Choroid plexus epithelial cell (primary cell): ENCODE data around the gene AGMO.

Experiments
- DNase-seq: peaks from one replicate; pipeline ENCODE4 v3.0.0-alpha.2; 2010; ENCODE audit warnings: low read depth
- H3K4me3 ChIP-seq: 2 replicates; pipeline ENCODE4 v1.5.1; 2011; ENCODE audit warnings: low read depth, mild to moderate bottlenecking, control low read depth, low read length, moderate library complexity
- TF ChIP-seq, protein P1 (sequence below): conservative IDR thresholded peaks from 2 replicates; pipeline ENCODE4 v1.5.1; 2011; ENCODE audit warnings: low read depth, mild to moderate bottlenecking, control low read depth, inconsistent platforms, low read length, moderate library complexity

AGMO gene

DNA sequence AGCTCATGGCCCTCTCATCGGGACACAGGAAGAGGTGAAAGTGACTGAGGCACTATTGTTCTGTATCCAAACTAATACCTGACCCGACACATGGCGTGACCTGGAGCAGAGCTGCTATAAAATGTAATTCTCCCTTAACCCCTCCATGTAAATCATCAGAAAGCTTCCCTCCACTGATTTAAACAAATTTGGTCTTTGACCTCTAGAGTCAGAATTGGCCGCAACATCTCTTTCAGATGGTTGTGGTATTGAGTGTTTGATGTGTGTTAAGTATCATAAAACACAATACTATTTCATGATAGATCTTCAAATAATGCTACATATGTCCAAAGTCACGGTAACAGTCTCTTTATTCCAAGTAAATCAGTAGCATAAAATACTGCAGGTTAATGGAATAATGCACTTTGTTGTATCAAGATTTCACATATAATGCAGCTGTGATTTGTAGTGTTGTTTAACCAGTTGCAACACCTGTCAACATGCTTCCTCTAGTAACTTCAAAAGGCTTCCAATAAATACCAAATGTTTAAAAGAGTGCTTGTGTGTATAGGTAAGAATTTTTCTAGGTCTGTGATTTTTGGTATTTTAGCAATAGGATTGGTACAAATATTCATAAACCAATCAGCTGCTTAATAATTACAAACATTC, 144.3 kb downstream of the AGMO start:
- TF ChIP-seq, protein P1, sequence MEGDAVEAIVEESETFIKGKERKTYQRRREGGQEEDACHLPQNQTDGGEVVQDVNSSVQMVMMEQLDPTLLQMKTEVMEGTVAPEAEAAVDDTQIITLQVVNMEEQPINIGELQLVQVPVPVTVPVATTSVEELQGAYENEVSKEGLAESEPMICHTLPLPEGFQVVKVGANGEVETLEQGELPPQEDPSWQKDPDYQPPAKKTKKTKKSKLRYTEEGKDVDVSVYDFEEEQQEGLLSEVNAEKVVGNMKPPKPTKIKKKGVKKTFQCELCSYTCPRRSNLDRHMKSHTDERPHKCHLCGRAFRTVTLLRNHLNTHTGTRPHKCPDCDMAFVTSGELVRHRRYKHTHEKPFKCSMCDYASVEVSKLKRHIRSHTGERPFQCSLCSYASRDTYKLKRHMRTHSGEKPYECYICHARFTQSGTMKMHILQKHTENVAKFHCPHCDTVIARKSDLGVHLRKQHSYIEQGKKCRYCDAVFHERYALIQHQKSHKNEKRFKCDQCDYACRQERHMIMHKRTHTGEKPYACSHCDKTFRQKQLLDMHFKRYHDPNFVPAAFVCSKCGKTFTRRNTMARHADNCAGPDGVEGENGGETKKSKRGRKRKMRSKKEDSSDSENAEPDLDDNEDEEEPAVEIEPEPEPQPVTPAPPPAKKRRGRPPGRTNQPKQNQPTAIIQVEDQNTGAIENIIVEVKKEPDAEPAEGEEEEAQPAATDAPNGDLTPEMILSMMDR, result no peak
- no peak for DNase-seq
- H3K4me3 ChIP-seq, result no peak overlapping the region

DNA sequence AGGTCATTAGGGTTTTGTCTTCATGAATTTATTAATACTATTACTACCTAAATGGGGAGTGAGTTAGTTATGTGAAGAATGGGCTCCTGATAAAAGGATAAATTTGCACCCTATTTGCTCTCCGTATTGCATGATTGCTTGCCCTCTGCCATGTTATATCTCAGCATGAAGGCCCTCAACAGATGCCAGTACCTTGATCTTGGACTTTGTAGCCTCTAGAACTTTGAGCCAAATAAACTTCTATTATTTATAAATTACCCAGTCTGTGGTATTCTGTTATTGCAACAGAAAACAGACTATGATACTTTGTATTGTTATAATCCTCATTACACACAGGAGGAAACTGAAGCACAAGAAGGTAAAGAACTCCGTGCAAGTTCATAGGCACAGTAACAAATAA, 150.8 kb downstream of the AGMO start:
- TF ChIP-seq, protein P1, result no peak

DNA sequence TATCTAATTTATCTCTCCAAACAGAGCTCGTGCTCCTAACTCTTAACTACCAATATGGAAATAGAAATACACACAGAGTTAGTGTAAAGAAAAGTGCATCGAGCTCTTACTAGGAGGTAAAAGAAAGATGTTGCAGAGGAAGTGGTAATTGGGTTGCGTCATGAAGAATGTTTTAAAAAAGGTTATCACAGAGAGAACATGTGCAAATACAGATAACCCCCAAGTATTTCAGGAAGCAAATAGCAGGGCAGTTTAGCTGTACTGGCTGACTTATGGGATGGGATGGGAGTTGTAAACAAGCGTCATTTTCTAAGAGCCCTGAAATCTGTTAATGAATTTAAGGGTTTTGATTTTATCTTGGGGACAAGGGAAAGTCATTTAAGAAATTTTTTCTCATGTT, 153.9 kb downstream of the AGMO start:
- peak; percentile 34 for DNase-seq
- H3K4me3 ChIP-seq, result no peak overlapping the region
- TF ChIP-seq, protein P1, result no peak

More for the DNA sequence above, 150.8 kb downstream of the AGMO start:
- H3K4me3 ChIP-seq, result no peak overlapping the region
- no peak for DNase-seq

DNA sequence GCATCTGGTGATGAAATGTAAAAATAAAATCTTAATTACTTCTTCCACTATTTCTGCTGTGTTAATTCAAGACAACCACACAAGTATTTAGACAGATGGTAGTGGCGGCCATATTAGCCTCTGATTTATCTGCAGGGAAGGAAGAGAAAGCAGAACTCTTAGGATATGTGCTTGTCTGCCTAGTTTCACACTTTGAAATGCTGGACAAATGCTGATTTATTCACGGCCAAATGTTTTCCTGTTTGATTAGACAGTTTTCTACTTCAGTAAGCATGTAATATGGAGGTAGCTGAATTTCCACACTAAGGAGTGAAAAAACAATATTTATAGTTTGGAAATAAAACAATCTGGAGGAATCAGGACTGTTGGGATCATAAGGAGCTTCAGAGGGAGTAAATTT, 158.1 kb downstream of the AGMO start:
- DNase-seq, result no peak
- H3K4me3 ChIP-seq, result no peak overlapping the region
- TF ChIP-seq, protein P1, result no peak

DNA sequence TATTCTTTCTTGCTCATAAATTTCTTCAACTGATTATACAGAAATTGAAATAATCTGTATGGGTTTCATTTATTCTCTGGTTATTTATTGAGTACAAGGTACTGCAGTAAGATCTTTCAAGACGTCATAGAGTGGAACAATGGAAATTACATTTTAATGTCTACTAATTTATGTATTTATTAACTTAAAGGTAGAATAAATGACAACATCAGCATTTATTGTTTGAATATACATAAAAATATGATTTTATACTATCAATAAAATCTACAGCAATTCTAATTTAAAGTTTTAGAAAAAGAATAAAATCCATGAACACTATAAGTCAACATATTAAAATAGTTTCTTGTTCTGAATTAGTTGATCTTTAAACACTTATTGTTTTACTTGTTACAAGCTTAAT, 158.5 kb downstream of the AGMO start:
- TF ChIP-seq, protein P1, result no peak
- H3K4me3 ChIP-seq, result no peak overlapping the region
- no peak for DNase-seq

DNA sequence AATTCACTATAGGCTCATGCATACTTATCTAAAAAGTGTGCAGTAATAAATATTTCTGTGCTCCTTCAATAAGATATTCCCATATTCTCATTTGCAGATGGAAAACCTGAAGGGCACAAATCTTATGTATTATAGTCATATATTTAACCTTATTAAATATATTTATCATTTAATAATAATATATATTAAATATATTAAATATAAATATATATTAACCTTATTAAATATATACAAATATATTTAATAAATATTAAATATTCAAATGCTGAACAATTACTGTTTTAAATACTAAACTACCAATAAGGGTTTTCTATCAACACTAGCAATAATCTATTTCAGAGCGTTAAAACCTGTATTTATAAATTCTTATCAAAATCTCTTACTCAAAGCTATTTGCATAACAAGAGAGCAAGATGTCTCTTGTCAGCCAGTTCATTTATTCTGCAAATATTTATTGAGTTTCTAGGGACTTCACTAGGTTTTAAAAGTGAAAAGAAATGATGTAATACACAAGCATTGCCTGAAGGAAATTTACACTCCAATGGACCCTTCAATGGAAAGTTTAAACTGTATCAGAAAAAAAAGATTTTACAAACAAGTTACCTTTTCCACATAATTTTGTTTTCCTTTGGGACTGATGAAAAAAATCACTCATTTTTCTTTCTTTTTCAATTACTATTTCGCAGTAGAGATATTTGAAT, 159.2 kb downstream of the AGMO start:
- H3K4me3 ChIP-seq, result no peak overlapping the region
- no peak for DNase-seq
- TF ChIP-seq, protein P1, result no peak

DNA sequence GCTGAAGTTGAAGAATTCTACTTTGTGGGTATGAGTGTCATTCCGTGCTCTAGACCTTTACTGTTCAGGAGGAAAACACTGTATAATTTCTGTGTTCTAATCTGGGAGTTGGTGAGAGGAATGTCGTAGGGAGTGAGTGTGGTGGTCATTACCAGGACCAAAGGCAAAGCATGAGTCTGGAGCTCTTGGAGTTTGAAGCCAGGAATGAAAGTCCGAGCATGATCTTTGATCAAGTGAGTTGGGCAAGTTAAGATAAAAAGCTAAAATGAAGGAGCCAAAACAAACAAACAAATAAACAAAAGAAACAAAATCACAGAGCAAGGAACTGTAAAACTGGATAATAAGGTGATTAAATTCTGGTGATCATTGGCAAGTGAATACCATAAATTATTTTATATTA, 161.4 kb downstream of the AGMO start:
- no peak for DNase-seq
- TF ChIP-seq, protein P1, result no peak
- no peak overlapping the region for H3K4me3 ChIP-seq
